ENCODE data around the gene AP1S2. TPM values are rescaled to one million over a fixed set of nuclear protein-coding genes. Genes with fewer than 3 reads are reported as not detected.

Gene AP1S2
- total and polyA plus RNA-seq, 2 of the 8 experiments (the other 6 are each of a cell fraction or from before 2014, with no cell fraction given) = 88.2 to 237 TPM

- TF ChIP-seq SIX5 (IDR thresholded peaks at IDR 0.05; ENCODE audit: low read depth, low read length) (no peak), BRCA1 (IDR thresholded peaks at IDR 0.05; ENCODE audit: low read depth, low read length) (no peak), NANOG (IDR thresholded peaks at IDR 0.05; ENCODE audit: insufficient read depth, low read depth, low read length, poor library complexity, severe bottlenecking) (no peak), KDM4A (IDR thresholded peaks at IDR 0.05; ENCODE audit: low read depth, low read length, severe bottlenecking) (no peak)
These were observed 19.6 kb downstream of the AP1S2 start (continued) for GRCh38 chrX:15834827-15835595.
